Adrenal gland (tissue), 12 donors: ENCODE results near the gene PHKG2. TPM values are rescaled to one million over a fixed set of nuclear protein-coding genes. Genes with fewer than 3 reads are reported as not detected.

Experiments used
- DNase-seq, 7 donors: peaks; one replicate each; pipeline ENCODE4 v3.0.0-alpha.2; 2019 to 2020
- H3K27ac ChIP-seq, 5 donors: fragments of 200-600 bp; sonication (generic) in 4 of 5; 1 replicate in 3 of 5; 2 replicates in 2 of 5; pipeline versions ENCODE4 v1.5.1 to v1.8.0; 2016 to 2020; ENCODE audit warnings: mild to moderate bottlenecking in 1 of 5
- H3K27me3 ChIP-seq: fragments of 200-600 bp; 2 replicates; pipeline ENCODE4 v1.8.0; 2021
- H3K36me3 ChIP-seq, 2 donors: fragments of 200-600 bp; replicated peaks in 1 of 2; 1 replicate in 1 of 2; 2 replicates in 1 of 2; pipeline versions ENCODE4 v1.5.1 to v1.8.0; 2018 to 2022
- H3K4me1 ChIP-seq, 2 donors: fragments of 200-600 bp; replicated peaks in 1 of 2; 1 replicate in 1 of 2; 2 replicates in 1 of 2; pipeline versions ENCODE4 v1.5.1 to v1.8.0; 2018 to 2021
- H3K4me3 ChIP-seq, 4 donors: fragments of 200-600 bp; sonication (generic) in 3 of 4; one replicate each; pipeline ENCODE4 v1.5.1; 2016 to 2018
- H3K9me3 ChIP-seq, 3 donors: fragments of 200-600 bp; sonication (generic) in 1 of 3; replicated peaks in 1 of 3; 1 replicate in 2 of 3; 2 replicates in 1 of 3; pipeline versions ENCODE4 v1.5.1 to v1.8.0; 2016 to 2021
- POLR2A ChIP-seq, 2 donors: fragments of 450-650 bp; IDR thresholded peaks; one replicate each; pipeline ENCODE4 v1.6.1; 2017; ENCODE audit warnings: antibody characterized with exemption in 2 of 2, mild to moderate bottlenecking in 2 of 2, moderate library complexity in 1 of 2
- WGBS, 4 donors: extraction: QIAGEN DNeasy Blood & Tissue Kit in 2 of 4; methylation state at CpG; one replicate each; pipeline versions ENCODE4 v1.1.5 to v1.1.7; 2013 to 2017; 5-methylcytosine and 5-hydroxymethylcytosine counted together
- intact Hi-C, 2 donors: fragments of 100-400 bp; cut with DNase I; formaldehyde crosslinking; loops; one replicate each; pipeline versions ENCODE4 v1.14.1 to v1.15.0; 2022 to 2023
- polyA plus RNA-seq, 3 donors: library from polyadenylated mRNA; stranded (reverse); fragments of 200-250 nt in 2 of 3; fragments of 350-450 nt in 1 of 3; fragmentation: Illumina TruSeq in 1 of 3; extraction: RNeasy Lipid Tissue Mini Kit (QIAGEN cat#74804) in 1 of 3; gene quantifications; one replicate each; pipeline ENCODE4 v1.2.3, GENCODE V29; 2013 to 2014
- total RNA-seq, 9 donors: library from RNA; depleted of rRNA in 4 of 9; stranded (reverse); fragments of >200 nt in 4 of 9; fragments of 120-200 nt in 1 of 9; fragmentation: NEBNext Ultra II Directional in 1 of 9; extraction: Animal tissue kit (Norgen Biotek cat#: 25700) in 1 of 9; gene quantifications; one replicate each; pipeline versions ENCODE4 v1.1.0 to v1.2.4, GENCODE V29; 2013 to 2023
- TF ChIP-seq, protein P1 (sequence below), 6 experiments: fragments of 450-650 bp in 4 of 6; fragments of 200-600 bp in 2 of 6; sonication (generic) in 1 of 6; IDR thresholded peaks; 1 replicate in 5 of 6; 2 replicates in 1 of 6; pipeline versions ENCODE4 v1.5.1 to v1.8.0; 2016 to 2021; ENCODE audit warnings: antibody characterized with exemption in 6 of 6, mild to moderate bottlenecking in 2 of 6, moderate library complexity in 1 of 6
- donor health status: healthy with polysubstance abuse.
- donor health status: Bipolar disorder and iron deficiency.
- donor health status: DM: yes; HTN: yes; CAD: no.
- donor health status: DM: no; HTN: no; CAD: no.
- donor health status: DM: no; HTN: no; CAD: no.
- donor health status: DM: yes; HTN: yes; CAD: no.

PHKG2 gene
- total and polyA plus RNA-seq, 12 donors = 18.7 to 82.8 (median 35.2) TPM

DNA sequence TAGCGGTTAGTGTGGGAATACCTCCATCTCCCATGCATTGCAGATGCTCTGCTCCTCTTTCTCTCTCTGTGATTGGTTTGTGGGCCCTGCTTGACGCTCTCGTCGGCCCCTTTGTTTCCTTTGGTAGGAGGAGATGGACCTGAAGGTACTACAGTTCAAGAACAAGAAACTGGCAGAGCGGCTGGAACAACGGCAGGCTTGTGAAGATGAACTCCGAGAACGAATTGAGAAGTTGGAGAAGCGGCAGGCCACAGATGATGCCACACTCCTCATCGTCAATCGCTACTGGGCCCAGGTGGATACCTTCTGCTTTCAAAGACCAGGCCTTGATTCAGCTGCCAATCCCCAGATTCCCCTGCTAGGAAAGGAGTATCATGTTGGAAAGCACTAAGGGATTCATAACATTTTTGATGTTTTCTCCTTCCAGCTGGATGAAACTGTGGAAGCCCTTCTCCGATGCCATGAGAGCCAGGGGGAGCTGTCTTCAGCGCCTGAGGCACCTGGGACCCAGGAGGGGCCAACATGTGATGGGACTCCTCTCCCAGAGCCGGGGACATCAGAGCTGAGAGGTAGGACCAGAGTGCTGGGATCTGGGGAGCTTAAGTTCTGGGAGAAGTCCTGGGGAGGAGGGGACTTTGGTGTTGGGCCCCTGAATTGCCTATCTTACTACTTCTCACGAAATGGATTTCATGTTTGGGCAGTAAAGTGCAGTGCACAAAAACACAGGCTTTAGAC lies 14.9 kb downstream of the PHKG2 start:
- TF ChIP-seq, protein P1, sequence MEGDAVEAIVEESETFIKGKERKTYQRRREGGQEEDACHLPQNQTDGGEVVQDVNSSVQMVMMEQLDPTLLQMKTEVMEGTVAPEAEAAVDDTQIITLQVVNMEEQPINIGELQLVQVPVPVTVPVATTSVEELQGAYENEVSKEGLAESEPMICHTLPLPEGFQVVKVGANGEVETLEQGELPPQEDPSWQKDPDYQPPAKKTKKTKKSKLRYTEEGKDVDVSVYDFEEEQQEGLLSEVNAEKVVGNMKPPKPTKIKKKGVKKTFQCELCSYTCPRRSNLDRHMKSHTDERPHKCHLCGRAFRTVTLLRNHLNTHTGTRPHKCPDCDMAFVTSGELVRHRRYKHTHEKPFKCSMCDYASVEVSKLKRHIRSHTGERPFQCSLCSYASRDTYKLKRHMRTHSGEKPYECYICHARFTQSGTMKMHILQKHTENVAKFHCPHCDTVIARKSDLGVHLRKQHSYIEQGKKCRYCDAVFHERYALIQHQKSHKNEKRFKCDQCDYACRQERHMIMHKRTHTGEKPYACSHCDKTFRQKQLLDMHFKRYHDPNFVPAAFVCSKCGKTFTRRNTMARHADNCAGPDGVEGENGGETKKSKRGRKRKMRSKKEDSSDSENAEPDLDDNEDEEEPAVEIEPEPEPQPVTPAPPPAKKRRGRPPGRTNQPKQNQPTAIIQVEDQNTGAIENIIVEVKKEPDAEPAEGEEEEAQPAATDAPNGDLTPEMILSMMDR (IDR thresholded peaks at IDR 0.05) = no peak
- TF ChIP-seq POLR2A (IDR thresholded peaks at IDR 0.05) = no peak
- intact Hi-C loops = no loop called here
- Histone ChIP-seq H3K4me3 (peak overlapping the region in 3 of 4 donors; percentile 58 to 91 (median 75)), H3K27me3 (no peaks in the 10 kb centered on the region), H3K4me1 (peaks cover 22 to 31% of the 10 kb centered on the region in 2 donors), H3K27ac (peak overlapping the region in 4 of 5 donors; percentile 82 to 92 (median 89)), H3K36me3 (peaks cover 0 to 46% of the 10 kb centered on the region in 2 donors), H3K9me3 (no peaks in the 10 kb centered on the region)
- peak in 1 of 7 donors; percentile 12 for DNase-seq
- WGBS, 4 donors = 43 to 56% (median 47%) methylated on average over 13 to 15 of the region's 15 CpGs

DNA sequence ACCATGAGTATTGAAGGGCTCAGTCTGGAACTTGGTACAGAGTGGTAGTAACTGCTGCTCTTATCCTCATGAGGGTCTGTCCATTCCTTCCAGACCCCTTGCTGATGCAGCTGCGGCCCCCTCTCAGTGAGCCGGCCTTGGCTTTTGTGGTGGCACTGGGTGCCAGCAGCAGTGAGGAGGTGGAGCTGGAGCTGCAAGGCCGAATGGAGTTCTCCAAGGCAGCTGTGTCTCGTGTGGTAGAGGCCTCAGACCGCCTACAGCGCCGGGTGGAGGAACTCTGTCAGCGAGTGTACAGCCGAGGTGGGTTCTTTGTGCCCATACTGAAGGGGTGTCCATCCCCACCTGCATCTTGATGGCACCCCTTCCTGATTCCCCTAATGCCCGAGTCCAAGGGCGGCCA lies 15.9 kb downstream of the PHKG2 start:
- no peaks in the 10 kb centered on the region for H3K27me3 ChIP-seq
- peak overlapping the region in 1 of 5 donors; percentile 92 for H3K27ac ChIP-seq
- DNase-seq = peak in 2 of 7 donors; percentile 14 to 19
- H3K4me3 ChIP-seq = no peak overlapping the region
- WGBS, 4 donors = 50 to 56% (median 52%) methylated on average over 9 to 11 of the region's 11 CpGs
- intact Hi-C loops = no loop called here
- no peak for TF ChIP-seq POLR2A (IDR thresholded peaks at IDR 0.05)
- TF ChIP-seq, protein P1 (IDR thresholded peaks at IDR 0.05) = no peak
- H3K36me3 ChIP-seq = peaks cover 0 to 55% of the 10 kb centered on the region in 2 donors
- no peaks in the 10 kb centered on the region for H3K9me3 ChIP-seq
- peaks cover 22 to 31% of the 10 kb centered on the region in 2 donors for H3K4me1 ChIP-seq

DNA sequence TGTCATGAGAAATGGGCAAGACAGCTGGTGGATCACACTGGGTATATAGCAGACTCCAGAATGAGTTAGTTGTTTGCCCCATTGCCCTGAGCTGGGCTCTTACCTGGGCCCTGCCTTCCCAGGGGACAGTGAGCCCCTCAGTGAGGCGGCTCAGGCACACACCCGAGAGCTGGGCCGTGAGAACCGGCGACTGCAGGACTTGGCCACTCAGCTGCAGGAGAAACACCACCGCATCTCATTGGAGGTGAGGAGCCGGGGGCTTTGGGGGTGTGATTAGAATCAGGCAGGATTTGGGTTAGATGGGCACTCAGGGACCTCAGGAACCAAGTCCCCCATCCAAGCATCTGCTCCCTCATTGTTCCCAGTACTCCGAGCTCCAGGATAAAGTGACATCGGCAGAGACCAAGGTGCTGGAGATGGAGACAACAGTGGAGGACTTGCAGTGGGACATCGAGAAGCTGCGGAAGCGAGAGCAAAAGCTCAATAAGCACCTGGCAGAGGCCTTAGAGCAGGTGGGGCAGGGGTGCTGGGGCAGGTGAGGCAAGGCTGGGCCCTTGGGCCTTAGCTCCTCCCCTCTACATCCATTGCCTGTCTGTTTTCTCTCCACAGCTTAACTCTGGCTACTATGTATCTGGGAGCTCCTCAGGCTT lies 16.7 kb downstream of the PHKG2 start:
- no peak overlapping the region for H3K27ac ChIP-seq
- peak in 1 of 7 donors; percentile 9 for DNase-seq
- 84 to 89% (median 84%) methylated on average over 9 to 12 of the region's 12 CpGs for WGBS, 4 donors
- peaks cover 22 to 31% of the 10 kb centered on the region in 2 donors for H3K4me1 ChIP-seq
- no peaks in the 10 kb centered on the region for H3K27me3 ChIP-seq
- intact Hi-C loops = no loop called here
- TF ChIP-seq POLR2A (IDR thresholded peaks at IDR 0.05) = no peak
- TF ChIP-seq, protein P1 (IDR thresholded peaks at IDR 0.05) = no peak
- H3K4me3 ChIP-seq = no peak overlapping the region
- H3K9me3 ChIP-seq = no peaks in the 10 kb centered on the region
- peaks cover 0 to 63% of the 10 kb centered on the region in 2 donors for H3K36me3 ChIP-seq

DNA sequence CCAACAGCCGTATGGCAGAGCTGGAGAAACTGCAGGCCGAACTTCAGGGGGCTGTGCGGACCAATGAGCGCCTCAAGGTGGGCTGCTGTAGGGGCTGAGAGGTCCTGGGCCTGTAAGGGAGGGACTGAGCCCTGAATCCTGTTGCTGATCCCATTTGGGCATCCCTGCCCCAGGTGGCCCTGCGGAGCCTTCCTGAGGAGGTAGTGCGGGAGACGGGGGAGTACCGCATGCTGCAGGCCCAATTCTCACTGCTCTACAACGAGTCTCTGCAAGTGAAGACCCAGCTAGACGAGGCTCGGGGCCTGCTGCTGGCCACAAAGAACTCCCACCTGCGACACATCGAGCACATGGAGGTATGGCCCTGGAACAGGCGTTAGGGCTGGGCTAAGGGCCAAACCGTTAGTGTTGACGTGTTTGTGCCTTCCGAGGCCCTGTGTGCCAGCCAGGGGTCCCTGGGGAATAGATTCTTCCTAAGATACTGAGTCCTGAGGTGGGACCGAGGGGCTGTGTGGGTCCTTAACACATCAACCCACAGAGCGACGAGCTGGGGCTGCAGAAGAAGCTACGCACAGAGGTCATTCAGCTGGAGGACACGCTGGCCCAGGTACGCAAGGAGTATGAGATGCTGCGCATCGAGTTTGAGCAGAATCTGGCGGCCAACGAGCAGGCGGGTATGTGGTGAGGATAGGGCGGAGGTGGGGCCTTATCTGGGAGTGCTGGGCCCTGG lies 18.1 kb downstream of the PHKG2 start:
- no peak for TF ChIP-seq POLR2A (IDR thresholded peaks at IDR 0.05)
- TF ChIP-seq, protein P1 (IDR thresholded peaks at IDR 0.05) = no peak
- peak in 1 of 7 donors; percentile 11 for DNase-seq
- no peak overlapping the region for H3K27ac ChIP-seq
- H3K36me3 ChIP-seq = peaks cover 0 to 78% of the 10 kb centered on the region in 2 donors
- no peak overlapping the region for H3K4me3 ChIP-seq
- peaks cover 16 to 23% of the 10 kb centered on the region in 2 donors for H3K4me1 ChIP-seq
- WGBS, 4 donors = 85 to 92% (median 87%) methylated on average over 26 to 29 of the region's 29 CpGs
- H3K27me3 ChIP-seq = no peaks in the 10 kb centered on the region
- intact Hi-C loops = no loop called here
- H3K9me3 ChIP-seq = no peaks in the 10 kb centered on the region
